Spleen (tissue), 7 donors: ENCODE measurements around the gene CNOT3.

ENCODE experiments used
- POLR2A ChIP-seq, 3 donors: fragments of 450-650 bp; IDR thresholded peaks; one replicate each; pipeline ENCODE4 v1.5.1; 2017; ENCODE audit warnings: antibody characterized with exemption in 3 of 3, mild to moderate bottlenecking in 1 of 3
- POLR2AphosphoS5 ChIP-seq, 3 donors: sonication (generic); formaldehyde crosslinking; IDR thresholded peaks; one replicate each; pipeline ENCODE4 v1.5.1; 2017; ENCODE audit warnings: antibody characterized with exemption in 3 of 3
- TF ChIP-seq, protein P1 (sequence below), 11 experiments: fragments of 200-600 bp in 7 of 11; fragments of 450-650 bp in 4 of 11; sonication (generic) in 4 of 11; IDR thresholded peaks in 8 of 11; conservative IDR thresholded peaks in 3 of 11; 1 replicate in 7 of 11; 2 replicates in 4 of 11; pipeline versions ENCODE4 v1.4.0 to v1.8.0; 2016 to 2021; ENCODE audit warnings: antibody characterized with exemption in 11 of 11, inconsistent platforms in 4 of 11, mild to moderate bottlenecking in 1 of 11
- donor health status: DM: no; HTN: no; CAD: no; lungs with moderate emphysema.
- donor health status: DM: no; HTN: no; CAD: no.
- donor health status: DM: no; HTN: no; CAD: no.

DNA sequence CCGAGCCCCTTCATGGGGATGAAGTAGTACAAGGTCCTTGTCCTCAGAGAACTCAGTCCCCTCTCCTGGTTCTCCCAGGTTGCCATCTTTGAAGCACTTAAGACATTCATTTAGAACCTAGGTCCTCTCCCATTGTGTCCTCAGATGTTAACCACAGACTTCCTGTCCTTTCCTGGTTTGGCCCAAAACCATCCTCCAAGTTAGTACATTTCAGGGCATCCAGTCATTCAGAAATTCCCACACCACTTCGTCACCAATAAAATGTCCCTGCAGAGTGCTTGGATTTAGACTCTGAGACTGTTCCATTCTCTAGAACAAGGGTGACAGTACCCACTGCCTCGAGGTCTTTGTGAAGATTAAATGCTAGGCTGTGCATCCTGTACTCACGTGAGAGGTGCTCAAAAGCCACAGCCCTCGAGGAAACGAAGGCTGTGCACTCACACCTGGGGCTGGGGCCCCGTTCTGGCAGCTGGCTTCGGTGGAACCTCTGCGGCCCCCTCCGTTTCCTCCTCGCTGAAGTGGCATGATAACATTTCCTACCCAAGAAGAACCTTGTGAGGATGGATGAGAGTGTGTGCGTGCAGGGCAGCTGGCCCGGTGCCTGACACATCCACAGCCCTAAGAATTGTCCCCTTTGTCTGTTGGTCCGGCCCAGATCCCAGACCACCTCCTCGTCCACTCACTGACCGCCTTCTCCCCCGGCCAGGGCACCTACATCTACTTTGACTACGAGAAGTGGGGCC is 17.2 kb downstream of the CNOT3 start:
- TF ChIP-seq, protein P1, sequence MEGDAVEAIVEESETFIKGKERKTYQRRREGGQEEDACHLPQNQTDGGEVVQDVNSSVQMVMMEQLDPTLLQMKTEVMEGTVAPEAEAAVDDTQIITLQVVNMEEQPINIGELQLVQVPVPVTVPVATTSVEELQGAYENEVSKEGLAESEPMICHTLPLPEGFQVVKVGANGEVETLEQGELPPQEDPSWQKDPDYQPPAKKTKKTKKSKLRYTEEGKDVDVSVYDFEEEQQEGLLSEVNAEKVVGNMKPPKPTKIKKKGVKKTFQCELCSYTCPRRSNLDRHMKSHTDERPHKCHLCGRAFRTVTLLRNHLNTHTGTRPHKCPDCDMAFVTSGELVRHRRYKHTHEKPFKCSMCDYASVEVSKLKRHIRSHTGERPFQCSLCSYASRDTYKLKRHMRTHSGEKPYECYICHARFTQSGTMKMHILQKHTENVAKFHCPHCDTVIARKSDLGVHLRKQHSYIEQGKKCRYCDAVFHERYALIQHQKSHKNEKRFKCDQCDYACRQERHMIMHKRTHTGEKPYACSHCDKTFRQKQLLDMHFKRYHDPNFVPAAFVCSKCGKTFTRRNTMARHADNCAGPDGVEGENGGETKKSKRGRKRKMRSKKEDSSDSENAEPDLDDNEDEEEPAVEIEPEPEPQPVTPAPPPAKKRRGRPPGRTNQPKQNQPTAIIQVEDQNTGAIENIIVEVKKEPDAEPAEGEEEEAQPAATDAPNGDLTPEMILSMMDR (IDR thresholded peaks at IDR 0.05 in 8 of 11, conservative IDR thresholded peaks at IDR 0.05 in 3 of 11) = no peak
- TF ChIP-seq POLR2A (IDR thresholded peaks at IDR 0.05) (no peak), POLR2AphosphoS5 (IDR thresholded peaks at IDR 0.05) (peak; percentile 52 to 64 (median 62))
